ENCODE measurements around the gene LHX1.

- TF ChIP-seq, protein P1, sequence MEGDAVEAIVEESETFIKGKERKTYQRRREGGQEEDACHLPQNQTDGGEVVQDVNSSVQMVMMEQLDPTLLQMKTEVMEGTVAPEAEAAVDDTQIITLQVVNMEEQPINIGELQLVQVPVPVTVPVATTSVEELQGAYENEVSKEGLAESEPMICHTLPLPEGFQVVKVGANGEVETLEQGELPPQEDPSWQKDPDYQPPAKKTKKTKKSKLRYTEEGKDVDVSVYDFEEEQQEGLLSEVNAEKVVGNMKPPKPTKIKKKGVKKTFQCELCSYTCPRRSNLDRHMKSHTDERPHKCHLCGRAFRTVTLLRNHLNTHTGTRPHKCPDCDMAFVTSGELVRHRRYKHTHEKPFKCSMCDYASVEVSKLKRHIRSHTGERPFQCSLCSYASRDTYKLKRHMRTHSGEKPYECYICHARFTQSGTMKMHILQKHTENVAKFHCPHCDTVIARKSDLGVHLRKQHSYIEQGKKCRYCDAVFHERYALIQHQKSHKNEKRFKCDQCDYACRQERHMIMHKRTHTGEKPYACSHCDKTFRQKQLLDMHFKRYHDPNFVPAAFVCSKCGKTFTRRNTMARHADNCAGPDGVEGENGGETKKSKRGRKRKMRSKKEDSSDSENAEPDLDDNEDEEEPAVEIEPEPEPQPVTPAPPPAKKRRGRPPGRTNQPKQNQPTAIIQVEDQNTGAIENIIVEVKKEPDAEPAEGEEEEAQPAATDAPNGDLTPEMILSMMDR (conservative IDR thresholded peaks at IDR 0.05 in 1 of 2, IDR thresholded peaks at IDR 0.05 in 1 of 2; ENCODE audit: low read depth in 1 of 2, low read length in 2 of 2), result no peak
- no peak for TF ChIP-seq EZH2 (IDR thresholded peaks at IDR 0.05; ENCODE audit: low read length, missing control alignments)
Measured at GRCh38 chr17:36983618-36984017, 46.3 kb downstream of the LHX1 start.

Data from fibroblast of lung (primary cell).